H9 (cell line): ENCODE data around the gene SYNC. TPM values are rescaled to one million over a fixed set of nuclear protein-coding genes. Genes with fewer than 3 reads are reported as not detected.
"Not testable (repeated sequence)": the region's sequence is repeated elsewhere in the genome, so short reads cannot be mapped to it uniquely, and the experiment has no call there.

Source experiments
- DNase-seq: peaks from one replicate; pipeline ENCODE4 v3.0.0-alpha.2; 2017
- H2AFZ ChIP-seq: one replicate; pipeline ENCODE4 v1.6.1; 2013; ENCODE audit warnings: mild to moderate bottlenecking, low read length, control low read depth, moderate library complexity
- H2AK5ac ChIP-seq: 2 replicates; pipeline ENCODE4 v1.6.1; 2013; ENCODE audit warnings: low read length, control low read depth, mixed read lengths; ENCODE audit not compliant: insufficient read length
- H2BK120ac ChIP-seq: one replicate; pipeline ENCODE4 v1.6.1; 2013; ENCODE audit warnings: low read depth, mild to moderate bottlenecking, low read length, control low read depth, inconsistent platforms; ENCODE audit not compliant: poor library complexity, severe bottlenecking
- H2BK12ac ChIP-seq: 2 replicates; pipeline ENCODE4 v1.6.1; 2013; ENCODE audit warnings: low read length, control low read depth, mixed read lengths, low read depth; ENCODE audit not compliant: insufficient read length
- H2BK15ac ChIP-seq: 2 replicates; pipeline ENCODE4 v1.6.1; 2013; ENCODE audit warnings: low read depth, low read length, control low read depth
- H2BK20ac ChIP-seq: one replicate; pipeline ENCODE4 v1.6.1; 2013; ENCODE audit warnings: low read depth, mild to moderate bottlenecking, low read length, control low read depth, inconsistent platforms; ENCODE audit not compliant: poor library complexity, severe bottlenecking
- H2BK5ac ChIP-seq: 2 replicates; pipeline ENCODE4 v1.6.1; 2013; ENCODE audit warnings: low read length, control low read depth, mixed read lengths; ENCODE audit not compliant: insufficient read length
- H3K14ac ChIP-seq: 2 replicates; pipeline ENCODE4 v1.6.1; 2013; ENCODE audit warnings: low read length, control low read depth; ENCODE audit not compliant: insufficient read depth
- H3K18ac ChIP-seq: 2 replicates; pipeline ENCODE4 v1.6.1; 2013; ENCODE audit warnings: low read depth, mild to moderate bottlenecking, mixed read lengths, low read length, control low read depth; ENCODE audit not compliant: insufficient read length
- H3K23ac ChIP-seq: 2 replicates; pipeline ENCODE4 v1.6.1; 2013; ENCODE audit warnings: low read length, control low read depth, mixed read lengths, low read depth; ENCODE audit not compliant: insufficient read length
- H3K23me2 ChIP-seq: 2 replicates; pipeline ENCODE4 v1.6.1; 2013; ENCODE audit warnings: low read depth, mild to moderate bottlenecking, mixed read lengths, low read length, control low read depth; ENCODE audit not compliant: insufficient read length, poor library complexity, severe bottlenecking
- H3K27ac ChIP-seq: 2 replicates; pipeline ENCODE4 v1.5.1; 2013; ENCODE audit warnings: low read length, control low read depth, mixed read lengths, low read depth; ENCODE audit not compliant: insufficient read length
- H3K27me3 ChIP-seq: 2 replicates; pipeline ENCODE4 v1.6.1; 2013; ENCODE audit warnings: low read length, control low read depth, inconsistent platforms; ENCODE audit not compliant: insufficient read depth
- H3K4ac ChIP-seq: 2 replicates; pipeline ENCODE4 v1.6.1; 2013; ENCODE audit warnings: low read depth, mild to moderate bottlenecking, control low read depth, inconsistent platforms, low read length, moderate library complexity
- H3K4me1 ChIP-seq: 2 replicates; pipeline ENCODE4 v1.6.1; 2013; ENCODE audit warnings: low read length, control low read depth, inconsistent platforms; ENCODE audit not compliant: insufficient read depth
- H3K4me2 ChIP-seq: 2 replicates; pipeline ENCODE4 v1.6.1; 2013; ENCODE audit warnings: low read length, control low read depth, mixed read lengths; ENCODE audit not compliant: insufficient read length, insufficient read depth
- H3K56ac ChIP-seq: 2 replicates; pipeline ENCODE4 v1.6.1; 2013; ENCODE audit warnings: low read depth, mild to moderate bottlenecking, mixed read lengths, low read length, control low read depth; ENCODE audit not compliant: insufficient read length
- H3K79me1 ChIP-seq: 2 replicates; pipeline ENCODE4 v1.6.1; 2013; ENCODE audit warnings: low read depth, mild to moderate bottlenecking, moderate library complexity, low read length, control low read depth, inconsistent platforms; ENCODE audit not compliant: insufficient read depth, poor library complexity, severe bottlenecking
- H3K79me2 ChIP-seq: 2 replicates; pipeline ENCODE4 v1.6.1; 2013; ENCODE audit warnings: low read length, control low read depth, inconsistent platforms; ENCODE audit not compliant: insufficient read depth
- H3K9ac ChIP-seq: 2 replicates; pipeline ENCODE4 v1.6.1; 2013; ENCODE audit warnings: low read length, control low read depth, mixed read lengths; ENCODE audit not compliant: insufficient read length; ENCODE audit errors: extremely low read depth
- H3K9me3 ChIP-seq: one replicate; pipeline ENCODE4 v1.6.1; 2013; ENCODE audit warnings: low read depth, low read length, inconsistent platforms; ENCODE audit not compliant: control insufficient read depth
- H3T11ph ChIP-seq: one replicate; pipeline ENCODE4 v1.6.1; 2013; ENCODE audit warnings: mild to moderate bottlenecking, low read length, control low read depth, inconsistent platforms
- H4K20me1 ChIP-seq: one replicate; pipeline ENCODE4 v1.6.1; 2013; ENCODE audit not compliant: control insufficient read depth, insufficient read length, insufficient read depth
- H4K5ac ChIP-seq: 2 replicates; pipeline ENCODE4 v1.6.1; 2013; ENCODE audit warnings: low read depth, mild to moderate bottlenecking, mixed read lengths, low read length, control low read depth; ENCODE audit not compliant: insufficient read length
- H4K8ac ChIP-seq: replicated peaks from 2 replicates; pipeline ENCODE4 v1.6.1; 2013; ENCODE audit warnings: low read length, control low read depth, mixed read lengths, low read depth; ENCODE audit not compliant: insufficient read length
- H4K91ac ChIP-seq: 2 replicates; pipeline ENCODE4 v1.6.1; 2013; ENCODE audit warnings: low read depth, mild to moderate bottlenecking, moderate library complexity, mixed read lengths, low read length, control low read depth; ENCODE audit not compliant: insufficient read length
- H3K27ac Mint-ChIP-seq, 3 experiments: 2 replicates in 2 of 3; 3 replicates in 1 of 3; pipeline ENCODE4 v1.8.0; 2020 to 2021; ENCODE audit warnings: mixed read lengths in 3 of 3, mild to moderate bottlenecking in 1 of 3, moderate library complexity in 1 of 3
- H3K27me3 Mint-ChIP-seq: 2 replicates; pipeline ENCODE4 v1.8.0; 2021; ENCODE audit warnings: low read depth, mild to moderate bottlenecking, moderate library complexity, mixed read lengths
- H3K36me3 Mint-ChIP-seq, 3 experiments: 2 replicates in 2 of 3; 3 replicates in 1 of 3; pipeline ENCODE4 v1.8.0; 2020 to 2021; ENCODE audit warnings: low read depth in 3 of 3, mixed read lengths in 3 of 3; ENCODE audit not compliant: insufficient read depth in 1 of 3
- H3K4me1 Mint-ChIP-seq, 2 experiments: 2 replicates each; pipeline ENCODE4 v1.8.0; 2020; ENCODE audit warnings: mixed read lengths in 2 of 2
- H3K4me3 Mint-ChIP-seq, 2 experiments: 2 replicates in 1 of 2; 3 replicates in 1 of 2; pipeline ENCODE4 v1.8.0; 2020 to 2021; ENCODE audit warnings: mild to moderate bottlenecking in 2 of 2, mixed read lengths in 2 of 2, moderate library complexity in 1 of 2
- H3K9me3 Mint-ChIP-seq, 2 experiments: 2 replicates in 1 of 2; 3 replicates in 1 of 2; pipeline ENCODE4 v1.8.0; 2020; ENCODE audit warnings: mild to moderate bottlenecking in 2 of 2, mixed read lengths in 2 of 2, moderate library complexity in 1 of 2
- CTCF ChIP-seq: fragments of 200-600 bp; sonication (generic); conservative IDR thresholded peaks from 3 replicates; pipeline ENCODE4 v1.8.0; 2021; ENCODE audit warnings: antibody characterized with exemption, mild to moderate bottlenecking
- WGBS: extraction: QIAGEN DNeasy Blood & Tissue Kit; methylation state at CpG from one replicate; pipeline ENCODE4 v1.1.7; 2013; ENCODE audit warnings: missing lambda C conversion rate, low lambda C conversion rate, mixed read lengths; ENCODE audit not compliant: insufficient read length; ENCODE audit errors: extremely low coverage; 5-methylcytosine and 5-hydroxymethylcytosine counted together
- total RNA-seq: library from RNA; stranded (reverse); gene quantifications from 2 replicates; pipeline ENCODE4 v1.2.1, GENCODE V29; 2021

The SYNC gene
- total RNA-seq, 1 experiment from 2014 or later = 0.15 TPM

- Mint-ChIP-seq H3K27me3 (no peaks in the 10 kb centered on the region), H3K36me3 (peaks cover 5 to 35% (median 21%) of the 10 kb centered on the region in 3 experiments; a peak in 5 of 7 replicates), H3K4me1 (peaks cover 43 to 45% of the 10 kb centered on the region in 2 experiments), H3K9me3 (no peaks in the 10 kb centered on the region), H3K4me3 (peak overlapping the region in 1 of 2 experiments; percentile 22; a peak in 2 of 5 replicates), H3K27ac (peak overlapping the region; percentile 10 to 92 (median 62); a peak in 3 of 7 replicates)
- no peak for DNase-seq
- H3K4me2 ChIP-seq = peak overlapping the region; percentile 71
- no peaks in the 10 kb centered on the region; the same call in 1 of the 2 replicates for H3K4me1 ChIP-seq
- H2AK5ac ChIP-seq = no peak overlapping the region
- H4K8ac ChIP-seq = no peak overlapping the region
- H4K91ac ChIP-seq = no peak overlapping the region
- no peaks in the 10 kb centered on the region for H4K20me1 ChIP-seq
- H3K56ac ChIP-seq = no peak overlapping the region
- H3K9me3 ChIP-seq = no peaks in the 10 kb centered on the region
- H2BK15ac ChIP-seq = no peak overlapping the region
- H3K79me2 ChIP-seq = no peaks in the 10 kb centered on the region
- peak overlapping the region; percentile 61 for H3K27ac ChIP-seq
- no peak overlapping the region for H3K23ac ChIP-seq
- H3K14ac ChIP-seq = no peak overlapping the region
- H3T11ph ChIP-seq = no peak overlapping the region
- no peak overlapping the region for H2BK120ac ChIP-seq
- H3K79me1 ChIP-seq = peaks cover 3% of the 10 kb centered on the region
- H4K5ac ChIP-seq = no peak overlapping the region
- no peaks in the 10 kb centered on the region for H3K27me3 ChIP-seq
- no peak overlapping the region for H2BK12ac ChIP-seq
- H3K23me2 ChIP-seq = no peaks in the 10 kb centered on the region
- no CpG with 5 or more reads among the region's 2 CpGs for WGBS
- no peak overlapping the region for H3K4ac ChIP-seq
- H2BK20ac ChIP-seq = no peak overlapping the region
- H2AFZ ChIP-seq = no peak overlapping the region
- peak overlapping the region; percentile 10 for H3K9ac ChIP-seq
- TF ChIP-seq CTCF = no peak
- no peak overlapping the region for H2BK5ac ChIP-seq
- H3K18ac ChIP-seq = no peak overlapping the region
Observed at GRCh38 chr1:32632829-32633228, 69.7 kb downstream of the SYNC start.

- H4K5ac ChIP-seq, H3K4ac ChIP-seq, H3K4me2 ChIP-seq, H3K18ac ChIP-seq, H3K23me2 ChIP-seq, H3K9me3 Mint-ChIP-seq, H3K27ac ChIP-seq, H2BK5ac ChIP-seq, H3K79me2 ChIP-seq, H2BK120ac ChIP-seq, H3K23ac ChIP-seq, H3K4me3 Mint-ChIP-seq, H3K9me3 ChIP-seq, H3T11ph ChIP-seq, H3K4me1 ChIP-seq, H4K20me1 ChIP-seq, H4K91ac ChIP-seq, H3K27me3 ChIP-seq, H2BK15ac ChIP-seq, H3K9ac ChIP-seq, DNase-seq, H2BK20ac ChIP-seq, H2AFZ ChIP-seq, H3K56ac ChIP-seq, H2BK12ac ChIP-seq, H4K8ac ChIP-seq, H3K27me3 Mint-ChIP-seq, H2AK5ac ChIP-seq, H3K79me1 ChIP-seq, H3K14ac ChIP-seq: not testable (repeated sequence)
- peaks cover 2 to 50% (median 32%) of the 10 kb centered on the region in 3 experiments; a peak in 5 of 7 replicates for H3K36me3 Mint-ChIP-seq
- H3K27ac Mint-ChIP-seq = peak overlapping the region in 1 of 3 experiments; percentile 76; a peak in 1 of 7 replicates
- peaks cover 19 to 23% of the 10 kb centered on the region in 2 experiments for H3K4me1 Mint-ChIP-seq
- no CpG with 5 or more reads among the region's 4 CpGs for WGBS
Observed at GRCh38 chr1:32630173-32630572, 72.4 kb downstream of the SYNC start.
